ENCODE data around the gene DHRS12.
"Not testable (repeated sequence)": the region's sequence is repeated elsewhere in the genome, so short reads cannot be mapped to it uniquely, and the experiment has no call there.

The DHRS12 gene

DNA sequence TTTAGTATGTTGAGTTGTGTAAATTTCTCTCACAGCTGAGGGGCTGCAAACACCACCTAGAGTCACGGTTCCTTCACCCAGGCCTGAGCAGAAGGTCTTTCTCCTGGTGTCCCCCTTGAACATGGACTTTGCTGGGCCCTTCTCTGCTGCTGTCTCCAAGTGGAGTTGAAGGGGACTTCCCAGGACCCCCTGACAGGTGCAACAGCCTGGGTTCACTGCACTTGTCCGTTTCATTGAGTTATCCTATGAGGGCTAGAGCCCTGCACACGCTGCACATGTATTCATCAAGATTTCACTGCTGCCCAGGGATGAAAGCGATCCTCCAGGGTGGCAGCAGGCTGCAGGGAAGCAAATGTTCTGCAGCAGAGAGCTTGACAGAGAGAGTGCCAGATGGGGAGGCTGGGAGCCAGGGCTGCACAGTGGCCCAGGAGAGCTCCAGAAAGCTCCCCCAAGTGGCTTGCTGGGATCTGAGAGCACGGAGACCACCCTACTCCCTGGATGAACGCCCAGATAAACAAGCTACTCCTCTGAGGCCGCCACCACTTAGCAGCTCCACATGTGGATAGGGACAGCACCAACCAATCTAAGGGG lies 30.7 kb upstream of the DHRS12 start:
- Histone ChIP-seq H3K36me3 (ENCODE audit: insufficient read depth, low read length) (no peaks in the 10 kb centered on the region), H3K9ac (ENCODE audit: low read depth, low read length) (no peak overlapping the region), H3K4me1 (ENCODE audit: insufficient read depth, low read length) (no peaks in the 10 kb centered on the region)

DNA sequence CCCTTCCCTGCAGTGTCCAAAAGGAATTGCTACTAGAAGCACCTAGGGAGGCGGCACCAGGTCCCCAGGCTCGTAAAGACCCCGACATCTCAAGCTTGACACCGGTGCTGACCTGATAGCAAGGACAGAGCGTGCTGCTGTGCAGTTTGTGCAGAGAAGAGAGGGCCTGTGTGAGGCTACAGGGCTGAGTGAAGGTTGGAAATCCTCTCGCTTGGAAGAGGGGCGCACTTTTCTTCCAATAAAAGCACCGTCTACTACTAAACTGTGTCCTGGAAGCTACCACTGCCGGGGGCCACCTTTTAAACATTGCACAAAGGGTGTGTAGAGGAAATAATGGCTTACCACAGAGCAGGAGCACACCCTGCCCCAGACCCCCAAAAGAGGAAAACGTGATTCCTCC lies 30.0 kb upstream of the DHRS12 start:
- no peaks in the 10 kb centered on the region for H3K36me3 ChIP-seq (ENCODE audit: insufficient read depth, low read length)
- H3K4me1 ChIP-seq (ENCODE audit: insufficient read depth, low read length) = no peaks in the 10 kb centered on the region
- H3K9ac ChIP-seq (ENCODE audit: low read depth, low read length) = no peak overlapping the region
- no peaks in the 10 kb centered on the region for H3K9me3 ChIP-seq (ENCODE audit: control insufficient read depth, insufficient read depth, low read length)

More for the DNA sequence above, 30.7 kb upstream of the DHRS12 start:
- H3K9me3 ChIP-seq (ENCODE audit: control insufficient read depth, insufficient read depth, low read length) = no peaks in the 10 kb centered on the region

DNA sequence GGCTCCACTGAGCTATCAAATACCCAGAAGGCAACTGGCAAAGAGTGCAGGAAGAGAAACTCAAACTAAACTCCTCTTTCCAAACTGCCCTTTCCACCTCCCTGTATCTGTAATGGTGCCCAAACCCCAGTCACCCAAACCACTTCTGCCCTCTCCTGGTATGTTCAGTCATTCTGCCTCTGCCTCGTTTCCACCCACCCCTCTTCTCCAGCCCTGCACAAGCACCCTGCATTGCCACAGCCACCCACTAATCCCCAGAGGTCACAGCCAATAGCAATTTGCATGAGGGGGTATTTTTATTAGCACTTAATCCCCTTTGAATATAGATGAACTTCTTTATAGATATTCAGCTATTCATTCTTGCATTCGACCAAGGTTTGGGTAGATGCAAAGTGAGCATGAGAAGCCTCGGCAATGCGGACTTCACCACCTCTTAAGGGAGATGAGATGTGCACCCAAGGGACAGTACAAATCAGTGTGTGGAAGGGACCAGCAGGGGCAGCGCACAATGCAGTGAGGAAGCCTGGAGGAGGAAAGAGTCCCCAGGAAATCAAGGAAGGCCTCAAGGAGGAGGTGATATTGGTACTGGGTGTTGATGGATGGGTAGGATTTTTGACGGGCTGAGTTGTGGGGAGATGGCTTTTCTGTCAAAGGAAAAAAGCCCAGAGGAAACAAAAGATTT lies 28.6 kb upstream of the DHRS12 start:
- no peaks in the 10 kb centered on the region for H3K36me3 ChIP-seq (ENCODE audit: insufficient read depth, low read length)
- no peaks in the 10 kb centered on the region for H3K4me1 ChIP-seq (ENCODE audit: insufficient read depth, low read length)
- no peaks in the 10 kb centered on the region for H3K9me3 ChIP-seq (ENCODE audit: control insufficient read depth, insufficient read depth, low read length)
- H3K9ac ChIP-seq (ENCODE audit: low read depth, low read length) = no peak overlapping the region

DNA sequence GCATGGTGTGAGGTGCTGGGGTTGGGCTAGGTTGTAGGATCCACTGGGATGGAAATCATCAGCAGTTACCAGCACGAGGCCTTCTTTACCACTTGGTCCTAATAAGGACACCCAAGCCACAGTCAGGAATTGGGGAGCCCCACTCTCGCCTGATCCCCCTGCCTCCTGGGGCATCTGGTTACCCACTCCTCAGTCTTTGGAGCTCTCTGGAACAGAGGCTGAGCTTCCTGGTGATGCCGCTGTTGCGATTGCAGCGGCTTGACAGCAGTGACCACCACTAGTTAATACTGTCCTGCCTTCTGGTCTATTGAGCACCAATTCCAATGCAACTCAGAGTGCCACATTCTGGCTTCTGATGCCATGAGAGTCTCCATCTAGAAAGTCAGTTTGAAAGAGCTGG lies 27.6 kb upstream of the DHRS12 start:
- H3K9me3 ChIP-seq (ENCODE audit: control insufficient read depth, insufficient read depth, low read length) = no peaks in the 10 kb centered on the region
- H3K4me1 ChIP-seq (ENCODE audit: insufficient read depth, low read length) = no peaks in the 10 kb centered on the region
- no peaks in the 10 kb centered on the region for H3K36me3 ChIP-seq (ENCODE audit: insufficient read depth, low read length)
- no peak overlapping the region for H3K9ac ChIP-seq (ENCODE audit: low read depth, low read length)

DNA sequence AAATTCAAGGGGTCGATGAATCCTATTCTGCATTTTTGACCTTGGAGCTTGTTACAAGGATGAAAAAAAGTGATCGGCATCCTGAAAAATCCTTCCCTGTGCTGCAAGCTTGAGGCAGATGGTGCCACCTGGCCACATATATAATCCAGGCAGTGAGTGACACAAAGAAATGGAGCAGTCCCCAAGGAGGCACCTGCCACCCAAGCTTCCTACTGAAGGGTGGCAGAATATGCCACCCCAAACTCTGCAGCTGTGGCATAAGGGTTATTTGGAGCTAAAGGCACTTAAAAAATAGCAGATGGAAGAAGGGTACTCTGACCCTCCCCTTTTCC lies 25.6 kb upstream of the DHRS12 start:
- Histone ChIP-seq H3K9ac (ENCODE audit: low read depth, low read length) (no peak overlapping the region), H3K4me1 (ENCODE audit: insufficient read depth, low read length) (peaks cover 6% of the 10 kb centered on the region), H3K9me3 (ENCODE audit: control insufficient read depth, insufficient read depth, low read length) (no peaks in the 10 kb centered on the region), H3K36me3 (ENCODE audit: insufficient read depth, low read length) (no peaks in the 10 kb centered on the region)

DNA sequence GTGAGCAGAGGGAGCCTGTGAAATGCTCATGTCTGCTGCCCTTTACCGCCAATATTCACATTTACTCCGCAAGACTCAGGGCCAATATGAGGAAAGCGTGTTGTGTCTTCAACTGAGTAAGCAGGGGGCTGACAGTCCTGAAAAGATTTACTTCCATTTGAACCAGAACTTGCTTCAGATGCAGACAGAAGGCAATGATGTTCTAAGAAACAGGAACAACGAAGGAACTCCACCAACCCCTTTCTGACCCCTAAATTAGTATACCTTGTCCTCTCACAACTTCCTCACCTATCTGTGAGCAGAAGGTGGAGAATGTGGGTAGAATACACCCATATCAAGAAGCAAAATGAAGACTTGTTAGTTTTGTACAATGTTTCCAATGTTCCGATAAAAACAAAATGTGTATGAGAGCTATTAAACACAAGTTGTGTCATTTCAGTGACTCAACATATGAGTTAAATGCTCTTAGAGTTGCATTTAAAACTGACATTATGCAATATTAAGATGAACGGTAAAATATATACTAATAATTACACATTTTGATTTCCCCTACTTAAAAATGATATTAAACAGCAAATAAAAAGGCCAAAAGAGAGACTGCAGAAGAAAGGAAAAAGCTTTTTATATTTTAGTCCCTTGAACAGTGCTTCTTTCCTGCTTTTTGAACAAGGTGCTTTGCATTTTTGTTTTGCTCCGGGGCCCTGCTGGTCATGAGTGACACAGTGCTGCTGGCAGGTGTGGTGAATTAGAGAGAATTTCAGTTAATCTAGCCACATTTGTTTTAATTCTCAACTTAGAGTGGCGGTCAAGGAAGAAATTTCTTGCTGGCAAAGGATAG lies 25.0 kb upstream of the DHRS12 start:
- Histone ChIP-seq H3K9ac (ENCODE audit: low read depth, low read length) (no peak overlapping the region), H3K4me1 (ENCODE audit: insufficient read depth, low read length) (peaks cover 6% of the 10 kb centered on the region), H3K9me3 (ENCODE audit: control insufficient read depth, insufficient read depth, low read length) (no peaks in the 10 kb centered on the region), H3K36me3 (ENCODE audit: insufficient read depth, low read length) (no peaks in the 10 kb centered on the region)

DNA sequence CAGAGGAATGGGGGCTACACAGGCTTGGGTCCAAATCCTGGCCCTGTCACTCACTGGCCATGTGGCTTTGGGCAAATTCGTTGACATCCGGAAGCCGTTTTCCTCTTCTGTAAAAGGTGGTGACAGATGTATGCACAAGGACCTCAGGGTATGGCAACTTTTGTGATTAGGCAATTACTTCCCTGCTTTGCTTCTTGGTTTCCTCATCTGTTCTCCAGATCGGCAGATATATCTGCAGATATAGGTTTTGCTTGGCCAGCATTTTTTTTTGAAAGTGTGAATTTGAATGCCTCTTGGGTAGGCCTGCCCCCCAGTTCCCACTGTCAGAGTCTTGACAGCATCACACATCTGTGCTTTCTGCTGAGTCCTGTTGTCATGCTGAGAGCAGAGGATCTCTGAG lies 23.3 kb upstream of the DHRS12 start:
- H3K9me3 ChIP-seq (ENCODE audit: control insufficient read depth, insufficient read depth, low read length) = no peaks in the 10 kb centered on the region
- peaks cover 6% of the 10 kb centered on the region for H3K4me1 ChIP-seq (ENCODE audit: insufficient read depth, low read length)
- H3K9ac ChIP-seq (ENCODE audit: low read depth, low read length) = no peak overlapping the region
- H3K36me3 ChIP-seq (ENCODE audit: insufficient read depth, low read length) = no peaks in the 10 kb centered on the region

DNA sequence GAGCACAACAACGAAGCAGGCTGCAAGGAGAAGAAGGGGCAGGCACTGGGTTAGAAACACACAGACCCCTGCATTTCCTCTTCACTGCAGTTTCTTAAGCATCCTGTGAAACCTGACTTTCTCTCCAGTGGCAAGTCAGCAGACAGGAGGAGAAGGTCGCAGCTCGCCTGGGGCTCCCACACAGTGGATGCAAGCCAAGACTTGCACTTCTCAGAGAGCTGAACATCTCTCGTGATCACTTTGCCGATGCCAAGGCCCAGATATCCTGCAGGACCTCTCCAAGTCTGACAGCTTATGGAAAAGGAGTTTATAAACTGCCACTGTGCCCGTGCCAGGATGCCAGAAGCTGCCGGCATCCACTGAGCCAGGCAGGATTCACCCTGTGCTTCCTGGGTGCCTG lies 22.6 kb upstream of the DHRS12 start:
- Histone ChIP-seq H3K4me1 (ENCODE audit: insufficient read depth, low read length) (peaks cover 6% of the 10 kb centered on the region), H3K36me3 (ENCODE audit: insufficient read depth, low read length) (no peaks in the 10 kb centered on the region), H3K9ac (ENCODE audit: low read depth, low read length) (no peak overlapping the region), H3K9me3 (ENCODE audit: control insufficient read depth, insufficient read depth, low read length) (no peaks in the 10 kb centered on the region)

DNA sequence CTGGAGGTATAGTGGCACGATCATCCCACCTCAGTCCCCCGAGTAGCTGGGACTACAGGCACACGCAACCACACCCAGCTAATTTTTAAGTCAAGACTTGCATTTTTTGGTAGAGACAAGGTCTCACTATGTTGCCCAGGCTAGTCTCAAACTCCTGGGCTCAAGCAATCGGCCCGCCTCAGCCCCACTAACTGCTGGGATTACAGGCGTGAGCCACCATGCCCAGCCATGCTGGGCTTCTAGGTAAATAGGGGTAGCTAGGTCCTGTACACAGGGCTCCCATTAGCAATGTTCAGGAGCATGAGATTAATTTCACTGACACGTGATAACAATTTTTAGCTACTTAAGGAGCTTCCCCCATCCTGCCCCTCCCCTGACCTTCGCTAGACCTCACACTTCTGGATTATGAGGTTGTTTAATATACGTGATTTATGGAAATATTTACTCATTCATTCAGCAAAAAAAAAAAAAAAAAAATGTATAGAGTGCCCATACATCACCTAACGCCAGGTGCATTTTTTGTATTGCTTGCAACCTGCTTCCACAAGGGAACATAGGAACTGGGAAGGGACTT lies 21.8 kb upstream of the DHRS12 start:
- Histone ChIP-seq H3K9ac (ENCODE audit: low read depth, low read length) (no peak overlapping the region), H3K36me3 (ENCODE audit: insufficient read depth, low read length) (no peaks in the 10 kb centered on the region), H3K4me1 (ENCODE audit: insufficient read depth, low read length) (peaks cover 6% of the 10 kb centered on the region), H3K9me3 (ENCODE audit: control insufficient read depth, insufficient read depth, low read length) (no peaks in the 10 kb centered on the region)

DNA sequence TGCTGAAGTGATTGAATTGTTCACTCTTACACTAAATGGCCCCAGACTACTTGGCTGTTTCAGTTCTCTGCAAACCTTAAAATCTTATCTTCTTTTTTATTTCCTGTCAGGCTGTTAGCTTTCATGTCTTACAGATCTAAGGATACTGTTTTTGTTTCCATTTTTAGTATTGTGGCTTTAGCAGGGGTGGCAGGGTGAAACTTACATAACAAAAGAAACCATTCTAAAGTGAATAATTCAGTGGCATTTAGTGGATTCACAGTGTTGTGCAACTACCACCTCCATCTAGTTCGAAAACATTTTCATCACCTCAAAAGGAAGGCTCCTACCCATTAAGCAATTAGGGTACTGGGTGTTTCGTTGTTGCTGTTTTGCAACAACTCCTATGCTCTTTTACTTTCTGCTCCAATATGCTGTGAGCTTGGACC lies 21.2 kb upstream of the DHRS12 start:
- H3K4me1 ChIP-seq (ENCODE audit: insufficient read depth, low read length) = peaks cover 6% of the 10 kb centered on the region
- no peaks in the 10 kb centered on the region for H3K9me3 ChIP-seq (ENCODE audit: control insufficient read depth, insufficient read depth, low read length)
- H3K36me3 ChIP-seq (ENCODE audit: insufficient read depth, low read length) = no peaks in the 10 kb centered on the region
- H3K9ac ChIP-seq (ENCODE audit: low read depth, low read length) = no peak overlapping the region

DNA sequence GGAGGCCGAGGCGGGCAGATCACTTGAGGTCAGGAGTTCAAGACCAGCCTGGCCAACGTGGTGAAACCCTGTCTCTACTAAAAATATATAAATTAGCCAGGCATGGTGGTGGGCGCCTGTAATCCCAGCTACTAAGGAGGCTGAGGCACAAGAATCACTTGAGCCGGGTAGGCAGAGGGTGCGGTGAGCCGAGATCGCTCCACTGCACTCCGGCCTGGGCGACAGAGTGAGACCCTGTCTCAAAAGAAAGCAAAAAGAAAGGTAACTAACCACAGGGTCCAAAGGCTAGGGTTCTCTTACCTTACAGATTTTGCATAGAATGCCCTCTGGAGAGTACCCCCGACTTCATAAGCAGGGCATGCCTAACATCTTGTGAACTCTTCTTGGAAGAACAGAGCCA lies 20.7 kb upstream of the DHRS12 start:
- not testable (repeated sequence) for H3K9ac ChIP-seq (ENCODE audit: low read depth, low read length); H3K4me1 ChIP-seq (ENCODE audit: insufficient read depth, low read length)

DNA sequence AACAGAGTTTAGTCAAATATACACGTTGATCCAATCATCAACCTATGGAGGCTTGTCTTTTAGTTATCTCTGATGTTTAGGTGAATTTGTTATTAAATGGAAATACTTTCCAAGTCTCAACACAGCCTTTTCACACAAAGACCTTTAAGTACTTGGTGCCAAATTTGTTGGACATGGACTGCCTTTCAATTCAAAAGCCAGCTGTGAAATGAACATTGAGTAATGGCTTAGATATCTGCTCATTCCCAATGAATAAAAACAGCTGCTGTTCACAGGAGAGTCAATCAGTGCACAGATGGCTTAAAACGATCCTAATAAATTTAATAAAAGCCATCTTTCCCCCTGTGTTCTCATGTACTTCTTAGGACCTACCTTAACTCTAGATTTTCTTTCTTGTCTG lies 19.9 kb upstream of the DHRS12 start:
- Histone ChIP-seq H3K9ac (ENCODE audit: low read depth, low read length) (no peak overlapping the region), H3K36me3 (ENCODE audit: insufficient read depth, low read length) (no peaks in the 10 kb centered on the region), H3K9me3 (ENCODE audit: control insufficient read depth, insufficient read depth, low read length) (no peaks in the 10 kb centered on the region), H3K4me1 (ENCODE audit: insufficient read depth, low read length) (peaks cover 13% of the 10 kb centered on the region)

More for the DNA sequence above, 20.7 kb upstream of the DHRS12 start:
- not testable (repeated sequence) for H3K9me3 ChIP-seq (ENCODE audit: control insufficient read depth, insufficient read depth, low read length); H3K36me3 ChIP-seq (ENCODE audit: insufficient read depth, low read length)

DNA sequence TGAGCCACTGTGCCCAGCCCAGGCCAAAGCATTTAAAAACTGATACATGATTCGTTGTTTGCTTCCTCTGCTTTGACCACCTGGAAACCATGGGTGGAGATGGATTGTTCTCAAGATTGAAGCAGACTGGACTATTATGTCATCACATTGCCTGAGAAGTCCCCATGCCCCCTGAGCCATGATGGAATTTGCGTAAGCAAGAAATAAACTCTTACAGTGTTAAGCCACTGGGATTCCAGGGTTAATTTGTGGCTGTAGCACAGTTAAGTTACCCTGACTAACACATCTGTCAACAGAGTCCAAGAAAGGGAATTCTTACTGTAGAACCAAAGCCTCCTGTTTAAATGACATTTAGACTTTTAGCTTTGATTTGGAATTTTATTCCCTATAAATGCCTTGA lies 19.4 kb upstream of the DHRS12 start:
- peaks cover 18% of the 10 kb centered on the region for H3K4me1 ChIP-seq (ENCODE audit: insufficient read depth, low read length)
- H3K36me3 ChIP-seq (ENCODE audit: insufficient read depth, low read length) = no peaks in the 10 kb centered on the region
- no peak overlapping the region for H3K9ac ChIP-seq (ENCODE audit: low read depth, low read length)
- H3K9me3 ChIP-seq (ENCODE audit: control insufficient read depth, insufficient read depth, low read length) = no peaks in the 10 kb centered on the region

DNA sequence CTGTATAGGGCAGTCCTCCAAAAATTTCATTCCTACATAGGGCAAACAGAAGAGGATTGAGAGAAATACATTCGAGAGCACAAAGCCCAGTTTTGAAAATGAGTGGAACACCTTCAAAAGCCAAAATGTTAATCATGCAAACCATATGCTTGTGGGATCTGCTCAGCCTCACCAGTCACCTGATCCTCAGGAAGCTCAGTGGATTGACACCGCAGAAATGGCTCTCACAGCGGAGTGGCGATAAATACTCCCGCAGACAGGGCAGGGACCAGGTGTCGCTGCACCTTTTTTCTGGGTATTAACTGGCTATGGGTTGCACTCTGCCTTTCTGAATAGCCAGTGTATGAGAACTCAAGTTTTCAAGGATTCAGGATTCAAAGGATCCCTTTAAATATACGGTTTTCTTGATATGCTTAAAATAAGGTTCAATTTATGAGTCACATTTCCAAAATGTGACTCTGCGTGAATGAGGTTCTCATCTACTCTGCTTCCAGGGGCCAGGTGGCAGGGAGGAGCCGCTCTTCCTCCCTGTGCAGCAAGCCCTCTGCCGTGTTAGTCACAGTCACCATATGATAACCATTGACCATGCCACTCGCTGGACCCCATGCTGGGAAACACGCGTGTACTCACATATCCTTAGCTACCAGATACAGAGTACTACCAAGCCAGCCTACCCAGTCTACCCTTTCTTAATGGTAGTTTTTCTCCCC lies 18.3 kb upstream of the DHRS12 start:
- Histone ChIP-seq H3K36me3 (ENCODE audit: insufficient read depth, low read length) (no peaks in the 10 kb centered on the region), H3K9me3 (ENCODE audit: control insufficient read depth, insufficient read depth, low read length) (no peaks in the 10 kb centered on the region), H3K4me1 (ENCODE audit: insufficient read depth, low read length) (peaks cover 20% of the 10 kb centered on the region), H3K9ac (ENCODE audit: low read depth, low read length) (no peak overlapping the region)

Data from ES-I3 (cell line).